ENCODE measurements around the gene BTF3. TPM values are rescaled to one million over a fixed set of nuclear protein-coding genes. Genes with fewer than 3 reads are reported as not detected.
"Not testable (repeated sequence)": the region's sequence is repeated elsewhere in the genome, so short reads cannot be mapped to it uniquely, and the experiment has no call there.

The BTF3 gene
- total RNA-seq, 4 donors from 2014 or later: 407 to 480 (median 449) TPM

GRCh38 chr5:73486119-73486899 lies 11.9 kb upstream of the BTF3 start:
- ATAC-seq (ENCODE audit: low FRiP score): no peak
- DNase-seq (ENCODE audit: low spot score): no peak
- TF ChIP-seq CTCF (IDR thresholded peaks at IDR 0.05): no peak

GRCh38 chr5:73487257-73487656 lies 11.0 kb upstream of the BTF3 start:
- not testable (repeated sequence) for ATAC-seq (ENCODE audit: low FRiP score); DNase-seq (ENCODE audit: low spot score)

GRCh38 chr5:73487815-73488214 lies 10.4 kb upstream of the BTF3 start:
- DNase-seq (ENCODE audit: low spot score) (no peak), ATAC-seq (ENCODE audit: low FRiP score) (no peak)
- TF ChIP-seq CTCF (IDR thresholded peaks at IDR 0.05): no peak

- no peak for TF ChIP-seq CTCF (IDR thresholded peaks at IDR 0.05)
- ATAC-seq (ENCODE audit: low FRiP score) (no peak), DNase-seq (ENCODE audit: low spot score) (no peak)
These were observed 9.4 kb upstream of the BTF3 start for GRCh38 chr5:73488806-73489205.

- ATAC-seq (ENCODE audit: low FRiP score) (no peak), DNase-seq (ENCODE audit: low spot score) (no peak)
- no peak for TF ChIP-seq CTCF (IDR thresholded peaks at IDR 0.05)
These were observed 8.2 kb upstream of the BTF3 start for GRCh38 chr5:73490088-73490487.

GRCh38 chr5:73491155-73491554 lies 7.1 kb upstream of the BTF3 start:
- ATAC-seq (ENCODE audit: low FRiP score) (no peak), DNase-seq (ENCODE audit: low spot score) (no peak)
- TF ChIP-seq CTCF (IDR thresholded peaks at IDR 0.05): no peak

GRCh38 chr5:73493421-73493820 lies 4.8 kb upstream of the BTF3 start:
- ATAC-seq (ENCODE audit: low FRiP score) (no peak), DNase-seq (ENCODE audit: low spot score) (no peak)
- TF ChIP-seq CTCF (IDR thresholded peaks at IDR 0.05): no peak

Measured in omental fat pad (tissue), 4 donors.